AG04450 (cell line): ENCODE data around the gene TMX3. TPM values are rescaled to one million over a fixed set of nuclear protein-coding genes. Genes with fewer than 3 reads are reported as not detected.
A peak's percentile ranks its signal among the peaks of the same experiment; 100 is the strongest.

Experiments used
- CTCF ChIA-PET: fragments of 300-600, 350-600 bp; formaldehyde crosslinking; extraction: SDS; loops from one replicate; lab custom pipeline; 2022; ENCODE audit warnings: antibody characterized with exemption, inconsistent platforms; lab: Charles Lee
- POLR2A ChIA-PET: fragments of 350-600 bp; formaldehyde crosslinking; extraction: SDS; loops from one replicate; lab custom pipeline; 2021; ENCODE audit warnings: antibody characterized with exemption, inconsistent platforms; lab: Yijun Ruan, JAX
- DNase-seq: peaks from one replicate; pipeline ENCODE4 v3.0.0-alpha.2; 2011; ENCODE audit warnings: low read depth, low spot score
- H3K27ac ChIP-seq: one replicate; pipeline ENCODE4 v1.5.1; 2012; ENCODE audit warnings: low read depth, low read length, control low read depth
- H3K27me3 ChIP-seq: one replicate; pipeline ENCODE4 v1.6.0; 2012; ENCODE audit warnings: low read length; ENCODE audit not compliant: control insufficient read depth, insufficient read depth
- H3K4me3 ChIP-seq: 2 replicates; pipeline ENCODE4 v1.5.1; 2011; ENCODE audit warnings: mild to moderate bottlenecking, low read depth, low read length, control low read depth
- H3K9me3 ChIP-seq: 2 replicates; pipeline ENCODE4 v1.5.1; 2012; ENCODE audit warnings: low read length; ENCODE audit not compliant: control insufficient read depth, insufficient read depth
- polyA plus RNA-seq: library from polyadenylated mRNA; depleted of rRNA; stranded (reverse); fragments of >200 nt; gene quantifications from 2 replicates; pipeline ENCODE4 v1.2.3, GENCODE V29; 2011
- TF ChIP-seq, protein P1 (sequence below): IDR thresholded peaks from 2 replicates; pipeline ENCODE4 v1.5.1; 2011; ENCODE audit warnings: low read depth, low read length, control low read depth, inconsistent platforms

Gene TMX3
- polyA plus RNA-seq, 1 experiment, result 59.6 TPM

- POLR2A ChIA-PET, result no interaction called here
- H3K27ac ChIP-seq, result no peak overlapping the region
- DNase-seq, result no peak
- H3K9me3 ChIP-seq, result no peaks in the 10 kb centered on the region
- TF ChIP-seq, protein P1, sequence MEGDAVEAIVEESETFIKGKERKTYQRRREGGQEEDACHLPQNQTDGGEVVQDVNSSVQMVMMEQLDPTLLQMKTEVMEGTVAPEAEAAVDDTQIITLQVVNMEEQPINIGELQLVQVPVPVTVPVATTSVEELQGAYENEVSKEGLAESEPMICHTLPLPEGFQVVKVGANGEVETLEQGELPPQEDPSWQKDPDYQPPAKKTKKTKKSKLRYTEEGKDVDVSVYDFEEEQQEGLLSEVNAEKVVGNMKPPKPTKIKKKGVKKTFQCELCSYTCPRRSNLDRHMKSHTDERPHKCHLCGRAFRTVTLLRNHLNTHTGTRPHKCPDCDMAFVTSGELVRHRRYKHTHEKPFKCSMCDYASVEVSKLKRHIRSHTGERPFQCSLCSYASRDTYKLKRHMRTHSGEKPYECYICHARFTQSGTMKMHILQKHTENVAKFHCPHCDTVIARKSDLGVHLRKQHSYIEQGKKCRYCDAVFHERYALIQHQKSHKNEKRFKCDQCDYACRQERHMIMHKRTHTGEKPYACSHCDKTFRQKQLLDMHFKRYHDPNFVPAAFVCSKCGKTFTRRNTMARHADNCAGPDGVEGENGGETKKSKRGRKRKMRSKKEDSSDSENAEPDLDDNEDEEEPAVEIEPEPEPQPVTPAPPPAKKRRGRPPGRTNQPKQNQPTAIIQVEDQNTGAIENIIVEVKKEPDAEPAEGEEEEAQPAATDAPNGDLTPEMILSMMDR, result 0 out of 2 replicates have a peak, but pooled peaks have one; percentile 18
- H3K4me3 ChIP-seq, result no peak overlapping the region
- CTCF ChIA-PET, result interaction anchor here (0.6 kb wide), 1 partner anchor 56 kb away, joined by 3 read pairs; no protein-coding TSS in a partner anchor
- H3K27me3 ChIP-seq, result no peaks in the 10 kb centered on the region
These were observed 52.2 kb downstream of the TMX3 start for GRCh38 chr18:68662754-68663153.

GRCh38 chr18:68660354-68661183 lies 54.3 kb downstream of the TMX3 start:
- Histone ChIP-seq H3K9me3 (no peaks in the 10 kb centered on the region), H3K4me3 (no peak overlapping the region), H3K27ac (no peak overlapping the region), H3K27me3 (no peaks in the 10 kb centered on the region)
- CTCF ChIA-PET, result interaction anchor here (0.6 to 2.6 kb wide), 38 partner anchors 9 to 1556 kb away, joined by 3 to 24 read pairs (median 3); no protein-coding TSS in a partner anchor
- POLR2A ChIA-PET, result no interaction called here
- TF ChIP-seq, protein P1, result peak; percentile 57
- no peak for DNase-seq

GRCh38 chr18:68648191-68648590 lies 66.7 kb downstream of the TMX3 start:
- CTCF ChIA-PET, result interaction anchor here (0.6 to 0.9 kb wide), 5 partner anchors 8 to 582 kb away, joined by 3 to 5 read pairs (median 4); no protein-coding TSS in a partner anchor
- Histone ChIP-seq H3K27ac (no peak overlapping the region), H3K27me3 (no peaks in the 10 kb centered on the region), H3K4me3 (no peak overlapping the region), H3K9me3 (no peaks in the 10 kb centered on the region)
- TF ChIP-seq, protein P1, result no peak
- DNase-seq, result no peak
- POLR2A ChIA-PET, result no interaction called here

DNA sequence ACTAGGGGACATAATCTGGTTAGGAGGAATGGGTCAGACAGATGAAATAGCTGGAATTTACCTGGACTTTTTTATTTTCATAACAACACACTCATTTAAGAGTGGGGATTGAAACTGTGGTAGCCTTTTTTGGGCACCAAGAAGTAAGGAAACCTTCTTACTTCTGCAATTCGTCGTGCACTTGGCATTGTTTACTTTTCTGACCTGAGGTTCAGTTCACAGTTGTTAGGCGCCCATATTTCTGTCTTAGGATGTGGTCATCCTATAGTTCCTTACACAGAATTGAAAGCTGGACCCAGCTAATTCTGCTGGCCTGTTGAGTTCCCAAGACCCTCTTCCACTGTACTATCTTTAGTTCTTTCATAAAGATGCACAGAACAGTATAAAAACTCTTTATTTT lies 72.9 kb downstream of the TMX3 start:
- no peak overlapping the region for H3K27ac ChIP-seq
- DNase-seq, result no peak
- CTCF ChIA-PET, result no interaction called here
- H3K27me3 ChIP-seq, result no peaks in the 10 kb centered on the region
- no peaks in the 10 kb centered on the region for H3K9me3 ChIP-seq
- POLR2A ChIA-PET, result no interaction called here
- TF ChIP-seq, protein P1, result no peak
- no peak overlapping the region for H3K4me3 ChIP-seq

- Histone ChIP-seq H3K27me3 (no peaks in the 10 kb centered on the region), H3K9me3 (no peaks in the 10 kb centered on the region), H3K4me3 (no peak overlapping the region), H3K27ac (no peak overlapping the region)
- no peak for DNase-seq
- ChIA-PET POLR2A (no interaction called here), CTCF (interaction anchor here (0.6 kb wide), 1 partner anchor 81 kb away, joined by 3 read pairs; no protein-coding TSS in a partner anchor)
- TF ChIP-seq, protein P1, result no peak
These were observed 74.0 kb downstream of the TMX3 start for GRCh38 chr18:68640861-68641260.
